ENCODE measurements around the gene NIPA2. TPM values are rescaled to one million over a fixed set of nuclear protein-coding genes. Genes with fewer than 3 reads are reported as not detected.

NIPA2 gene
- total RNA-seq, 1 donor from 2014 or later: 51.5 TPM

DNA sequence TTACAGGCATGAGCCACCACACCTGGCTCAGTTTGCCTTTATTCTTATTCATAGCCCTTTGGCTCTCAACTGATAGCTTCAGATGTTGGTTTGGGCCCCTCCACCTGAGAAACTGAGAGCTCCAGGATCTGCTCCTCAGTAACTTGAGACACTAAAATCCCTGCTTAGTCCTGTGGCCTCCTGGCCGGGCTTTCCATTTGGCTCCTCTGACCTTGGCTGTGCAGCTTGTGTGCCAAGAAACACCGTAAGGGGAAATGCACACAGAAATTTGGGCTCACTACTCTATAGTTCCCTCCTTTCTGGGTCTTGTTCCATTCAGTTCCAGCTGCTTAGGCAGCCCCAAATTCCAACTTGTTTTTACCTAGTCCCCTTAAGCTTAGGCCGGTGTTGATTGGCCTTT is 24.9 kb downstream of the NIPA2 start:
- Mint-ChIP-seq H3K4me3 (no peak overlapping the region), H3K27ac (no peak overlapping the region), H3K36me3 (peaks cover 51% of the 10 kb centered on the region), H3K27me3 (ENCODE audit: insufficient read depth, low read depth) (peaks cover 4% of the 10 kb centered on the region), H3K4me1 (no peaks in the 10 kb centered on the region), H3K9me3 (no peaks in the 10 kb centered on the region)
- Histone ChIP-seq H4K20me1 (ENCODE audit: low read depth) (no peaks in the 10 kb centered on the region), H3K4me1 (no peaks in the 10 kb centered on the region), H3K27ac (no peak overlapping the region), H3K79me2 (ENCODE audit: low read depth) (peaks cover 8% of the 10 kb centered on the region), H3K4me2 (no peak overlapping the region), H3K9ac (no peak overlapping the region), H2AFZ (replicated peaks) (no peak overlapping the region), H3K27me3 (no peaks in the 10 kb centered on the region), H3F3A (ENCODE audit: low read depth) (no peaks in the 10 kb centered on the region), H3K4me3 (no peak overlapping the region), H3K9me3 (ENCODE audit: low read depth) (no peaks in the 10 kb centered on the region), H3K36me3 (peaks cover 5% of the 10 kb centered on the region)
- TF ChIP-seq, protein P1, sequence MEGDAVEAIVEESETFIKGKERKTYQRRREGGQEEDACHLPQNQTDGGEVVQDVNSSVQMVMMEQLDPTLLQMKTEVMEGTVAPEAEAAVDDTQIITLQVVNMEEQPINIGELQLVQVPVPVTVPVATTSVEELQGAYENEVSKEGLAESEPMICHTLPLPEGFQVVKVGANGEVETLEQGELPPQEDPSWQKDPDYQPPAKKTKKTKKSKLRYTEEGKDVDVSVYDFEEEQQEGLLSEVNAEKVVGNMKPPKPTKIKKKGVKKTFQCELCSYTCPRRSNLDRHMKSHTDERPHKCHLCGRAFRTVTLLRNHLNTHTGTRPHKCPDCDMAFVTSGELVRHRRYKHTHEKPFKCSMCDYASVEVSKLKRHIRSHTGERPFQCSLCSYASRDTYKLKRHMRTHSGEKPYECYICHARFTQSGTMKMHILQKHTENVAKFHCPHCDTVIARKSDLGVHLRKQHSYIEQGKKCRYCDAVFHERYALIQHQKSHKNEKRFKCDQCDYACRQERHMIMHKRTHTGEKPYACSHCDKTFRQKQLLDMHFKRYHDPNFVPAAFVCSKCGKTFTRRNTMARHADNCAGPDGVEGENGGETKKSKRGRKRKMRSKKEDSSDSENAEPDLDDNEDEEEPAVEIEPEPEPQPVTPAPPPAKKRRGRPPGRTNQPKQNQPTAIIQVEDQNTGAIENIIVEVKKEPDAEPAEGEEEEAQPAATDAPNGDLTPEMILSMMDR (IDR thresholded peaks at IDR 0.05): no peak
- no peak for TF ChIP-seq EZH2phosphoT487 (IDR thresholded peaks at IDR 0.05)
- no peak for TF ChIP-seq EZH2 (IDR thresholded peaks at IDR 0.05)
- no peak for DNase-seq (ENCODE audit: low spot score)

DNA sequence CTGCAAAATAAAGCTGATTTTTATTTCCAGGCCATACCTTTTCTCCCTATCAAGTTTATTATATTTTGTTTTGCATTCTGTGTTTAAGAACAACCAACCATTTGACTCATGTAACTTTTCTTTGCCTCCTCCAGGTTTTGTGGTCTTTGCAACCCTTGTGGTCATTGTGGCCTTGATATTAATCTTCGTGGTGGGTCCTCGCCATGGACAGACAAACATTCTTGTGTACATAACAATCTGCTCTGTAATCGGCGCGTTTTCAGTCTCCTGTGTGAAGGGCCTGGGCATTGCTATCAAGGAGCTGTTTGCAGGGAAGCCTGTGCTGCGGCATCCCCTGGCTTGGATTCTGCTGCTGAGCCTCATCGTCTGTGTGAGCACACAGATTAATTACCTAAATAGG is 27.6 kb downstream of the NIPA2 start:
- TF ChIP-seq EZH2phosphoT487 (IDR thresholded peaks at IDR 0.05): no peak
- no peak for TF ChIP-seq EZH2 (IDR thresholded peaks at IDR 0.05)
- TF ChIP-seq, protein P1 (IDR thresholded peaks at IDR 0.05): no peak
- no peak overlapping the region for H3K4me3 ChIP-seq
- H3K4me2 ChIP-seq: no peak overlapping the region
- no peak for DNase-seq (ENCODE audit: low spot score)
- Mint-ChIP-seq H3K27ac (no peak overlapping the region), H3K4me1 (no peaks in the 10 kb centered on the region), H3K9me3 (no peaks in the 10 kb centered on the region), H3K36me3 (peaks cover 54% of the 10 kb centered on the region), H3K4me3 (no peak overlapping the region), H3K27me3 (ENCODE audit: insufficient read depth, low read depth) (peaks cover 6% of the 10 kb centered on the region)
- H3K36me3 ChIP-seq: peaks cover 12% of the 10 kb centered on the region
- H3K9me3 ChIP-seq (ENCODE audit: low read depth): no peaks in the 10 kb centered on the region
- no peaks in the 10 kb centered on the region for H3K27me3 ChIP-seq
- H3K79me2 ChIP-seq (ENCODE audit: low read depth): peaks cover 8% of the 10 kb centered on the region
- no peak overlapping the region for H2AFZ ChIP-seq (replicated peaks)
- no peak overlapping the region for H3K9ac ChIP-seq
- no peak overlapping the region for H3K27ac ChIP-seq
- H3F3A ChIP-seq (ENCODE audit: low read depth): no peaks in the 10 kb centered on the region
- no peaks in the 10 kb centered on the region for H4K20me1 ChIP-seq (ENCODE audit: low read depth)
- H3K4me1 ChIP-seq: no peaks in the 10 kb centered on the region

DNA sequence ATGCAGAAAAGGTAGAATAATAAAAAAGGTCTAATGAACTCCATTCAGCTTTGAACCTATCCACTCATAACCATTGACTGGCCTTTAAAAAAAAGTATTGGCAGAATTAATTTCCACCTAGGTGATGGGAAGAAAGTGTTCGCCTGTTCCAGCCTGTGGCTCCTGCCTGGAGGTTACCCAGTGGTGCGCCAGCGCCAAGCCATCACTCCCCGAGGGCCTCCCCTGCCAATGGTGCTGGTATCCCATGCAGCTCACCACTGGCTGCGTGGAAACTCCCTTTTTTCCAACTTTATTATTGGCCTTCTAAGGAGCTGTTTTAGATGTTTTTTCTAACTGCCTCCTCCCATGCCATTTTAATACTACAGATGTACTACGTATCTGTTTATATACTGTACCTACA is 29.4 kb downstream of the NIPA2 start:
- no peaks in the 10 kb centered on the region for H3K9me3 Mint-ChIP-seq
- H3K4me2 ChIP-seq: no peak overlapping the region
- peaks cover 61% of the 10 kb centered on the region for H3K36me3 Mint-ChIP-seq
- no peaks in the 10 kb centered on the region for H4K20me1 ChIP-seq (ENCODE audit: low read depth)
- H3K36me3 ChIP-seq: peaks cover 12% of the 10 kb centered on the region
- no peak overlapping the region for H3K4me3 ChIP-seq
- H3K4me1 ChIP-seq: no peaks in the 10 kb centered on the region
- no peak for DNase-seq (ENCODE audit: low spot score)
- no peak overlapping the region for H2AFZ ChIP-seq (replicated peaks)
- no peak overlapping the region for H3K27ac Mint-ChIP-seq
- no peak overlapping the region for H3K9ac ChIP-seq
- no peak overlapping the region for H3K27ac ChIP-seq
- H3K9me3 ChIP-seq (ENCODE audit: low read depth): no peaks in the 10 kb centered on the region
- H3F3A ChIP-seq (ENCODE audit: low read depth): no peaks in the 10 kb centered on the region
- TF ChIP-seq EZH2phosphoT487 (IDR thresholded peaks at IDR 0.05) (no peak), EZH2 (IDR thresholded peaks at IDR 0.05) (no peak)
- TF ChIP-seq, protein P1 (IDR thresholded peaks at IDR 0.05): no peak
- H3K4me3 Mint-ChIP-seq: no peak overlapping the region
- H3K27me3 Mint-ChIP-seq (ENCODE audit: insufficient read depth, low read depth): peaks cover 10% of the 10 kb centered on the region
- H3K27me3 ChIP-seq: no peaks in the 10 kb centered on the region
- H3K79me2 ChIP-seq (ENCODE audit: low read depth): peaks cover 8% of the 10 kb centered on the region
- H3K4me1 Mint-ChIP-seq: peaks cover under 1% of the 10 kb centered on the region

Measured in neural progenitor cell (in vitro differentiated cells).